HG03565 (cell line): ENCODE data around the gene IER5L.

ENCODE experiments used
- ATAC-seq: cut with Tn5 transposase; IDR thresholded peaks from one replicate; pipeline ENCODE4 v1.9.1; 2021; ENCODE audit warnings: mild to moderate bottlenecking, moderate library complexity; ENCODE audit not compliant: unreplicated experiment

IER5L gene

DNA sequence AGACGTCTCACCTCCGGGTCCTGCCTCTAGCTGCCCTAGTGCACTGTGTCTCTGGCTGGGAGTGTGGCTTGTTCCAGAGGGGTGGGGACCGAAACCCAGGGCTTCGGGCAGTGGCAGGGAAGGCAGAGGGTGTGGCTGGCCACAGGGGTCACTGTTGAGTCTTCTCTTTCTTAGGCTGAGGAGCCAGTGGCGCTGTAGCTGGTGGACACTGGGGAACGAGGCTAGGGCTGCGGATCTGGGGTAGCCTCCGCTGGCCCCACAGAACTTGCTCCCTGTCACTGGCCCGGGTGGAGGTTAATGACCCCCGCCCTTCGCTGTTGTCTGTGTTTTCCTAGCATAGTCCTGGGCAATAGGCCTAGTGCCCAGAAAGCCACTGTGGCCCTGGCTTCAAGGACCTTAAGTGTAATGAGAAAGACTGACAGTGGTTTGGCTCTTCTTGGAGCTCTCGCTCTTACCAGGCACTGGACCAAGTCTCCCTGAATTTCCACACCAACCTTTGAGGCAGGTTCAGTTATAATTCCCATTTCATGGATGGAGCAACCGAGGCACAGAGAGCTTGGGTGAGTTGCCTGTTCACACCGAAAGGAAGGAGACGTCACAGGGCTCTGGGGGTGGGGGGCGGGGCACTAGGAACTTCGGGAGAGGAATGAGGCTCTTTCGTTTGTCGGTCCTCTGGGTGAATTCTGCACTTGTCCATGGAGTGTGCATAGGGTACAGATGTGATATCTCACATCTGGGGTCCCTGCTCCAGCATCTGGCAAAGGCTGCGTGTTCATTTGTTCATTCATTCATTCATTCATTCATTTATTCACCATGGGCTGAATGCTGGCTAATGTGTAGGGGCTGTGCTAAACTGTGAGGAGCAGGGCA, 4.8 kb upstream of the IER5L start:
- no peak for ATAC-seq

DNA sequence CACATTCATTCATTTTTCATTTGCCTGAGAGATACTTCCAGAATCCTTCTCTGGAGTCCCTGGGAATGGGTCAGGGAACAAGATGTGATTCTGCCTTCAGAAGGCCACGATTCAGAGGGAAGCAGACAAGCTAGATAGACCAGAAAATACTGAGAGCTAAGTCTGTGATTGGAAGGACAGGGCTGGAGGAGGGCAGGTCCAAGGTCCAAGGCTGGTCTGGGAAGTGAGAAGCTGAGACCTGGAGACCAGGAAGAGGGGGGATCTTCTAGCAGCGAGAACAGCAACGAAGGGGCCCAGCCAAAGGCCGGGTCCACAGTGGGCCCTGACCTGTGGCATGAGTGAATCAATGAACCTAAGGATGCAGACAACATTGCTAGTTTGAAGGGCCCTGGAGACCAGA, 4.1 kb upstream of the IER5L start:
- no peak for ATAC-seq

DNA sequence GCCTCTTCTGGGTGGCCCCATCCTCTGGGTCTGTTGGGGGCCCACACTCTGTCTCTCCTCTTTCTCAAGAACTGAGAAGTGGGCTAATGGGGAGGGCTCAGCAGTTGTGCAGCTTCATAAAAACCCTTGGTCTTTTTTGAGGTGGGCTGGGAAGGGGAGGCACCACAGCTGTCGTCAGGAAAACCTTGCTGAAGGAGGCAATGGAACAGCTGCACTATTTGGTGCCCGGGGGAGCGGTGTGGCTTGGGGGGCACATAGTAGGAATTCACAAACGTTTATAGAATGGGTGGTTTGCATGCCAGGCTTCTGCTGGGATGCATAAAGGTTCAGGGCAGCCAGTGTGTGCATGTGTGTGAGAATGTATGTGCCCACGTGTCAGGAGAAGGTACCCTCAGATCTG, 3.2 kb upstream of the IER5L start:
- no peak for ATAC-seq

DNA sequence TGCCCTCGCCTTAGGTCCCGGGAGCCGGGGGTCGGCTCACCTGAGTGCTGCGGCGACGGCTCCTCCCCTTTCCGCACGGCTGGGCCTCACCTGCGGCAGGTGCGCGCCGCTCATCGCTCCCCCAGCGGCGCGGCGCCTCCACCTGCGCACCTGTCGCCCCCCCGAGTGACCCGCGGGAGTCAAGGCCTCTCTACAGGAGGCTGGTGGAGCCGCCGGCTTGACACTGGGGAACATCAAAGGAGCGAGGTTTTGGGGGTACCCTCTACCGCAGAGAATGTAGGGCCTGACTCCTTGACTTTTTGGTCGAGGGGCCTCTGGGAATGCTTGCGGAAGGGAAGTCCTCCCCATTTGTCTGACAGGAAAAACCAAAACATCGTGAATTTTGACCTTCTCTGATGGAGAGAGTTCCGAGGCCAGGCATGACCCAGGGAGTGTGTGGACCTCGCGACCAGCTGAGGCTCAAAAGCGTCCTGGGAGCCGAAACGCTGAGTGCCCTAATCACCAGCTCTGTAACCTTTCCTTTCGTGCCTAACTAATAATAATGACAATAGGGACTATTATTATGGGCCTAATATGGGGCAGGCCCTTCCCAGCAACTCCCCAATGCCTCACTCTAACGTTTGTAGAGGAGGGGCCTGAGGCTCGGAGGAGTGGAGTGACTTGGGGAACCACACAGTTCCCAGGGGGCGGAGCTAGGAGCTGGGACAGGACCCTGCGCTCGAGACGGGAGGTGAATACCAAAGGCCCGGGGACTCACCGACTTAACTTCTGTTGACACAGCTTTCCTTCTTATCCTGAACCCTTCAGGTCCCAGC, 714 bp upstream of the IER5L start:
- no peak for ATAC-seq

DNA sequence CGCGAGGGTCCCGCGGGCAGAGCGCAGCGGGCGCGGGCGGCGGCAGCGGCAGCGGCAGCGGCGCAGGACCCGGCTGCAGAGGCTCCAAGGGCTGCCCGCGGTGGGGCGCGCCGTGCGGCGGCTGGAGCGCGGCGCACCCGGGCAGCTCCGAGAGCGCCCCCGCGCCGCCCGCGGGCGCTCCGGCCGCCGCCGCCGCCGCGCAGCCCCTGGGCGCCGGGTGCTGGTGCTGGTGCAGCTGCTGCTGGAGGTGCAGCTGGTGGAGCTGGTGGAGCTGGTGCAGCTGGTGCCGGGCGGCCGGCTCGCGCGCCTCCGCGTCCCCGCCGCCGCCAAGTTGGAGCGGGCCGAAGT, 644 bp downstream of the IER5L start:
- no peak for ATAC-seq

DNA sequence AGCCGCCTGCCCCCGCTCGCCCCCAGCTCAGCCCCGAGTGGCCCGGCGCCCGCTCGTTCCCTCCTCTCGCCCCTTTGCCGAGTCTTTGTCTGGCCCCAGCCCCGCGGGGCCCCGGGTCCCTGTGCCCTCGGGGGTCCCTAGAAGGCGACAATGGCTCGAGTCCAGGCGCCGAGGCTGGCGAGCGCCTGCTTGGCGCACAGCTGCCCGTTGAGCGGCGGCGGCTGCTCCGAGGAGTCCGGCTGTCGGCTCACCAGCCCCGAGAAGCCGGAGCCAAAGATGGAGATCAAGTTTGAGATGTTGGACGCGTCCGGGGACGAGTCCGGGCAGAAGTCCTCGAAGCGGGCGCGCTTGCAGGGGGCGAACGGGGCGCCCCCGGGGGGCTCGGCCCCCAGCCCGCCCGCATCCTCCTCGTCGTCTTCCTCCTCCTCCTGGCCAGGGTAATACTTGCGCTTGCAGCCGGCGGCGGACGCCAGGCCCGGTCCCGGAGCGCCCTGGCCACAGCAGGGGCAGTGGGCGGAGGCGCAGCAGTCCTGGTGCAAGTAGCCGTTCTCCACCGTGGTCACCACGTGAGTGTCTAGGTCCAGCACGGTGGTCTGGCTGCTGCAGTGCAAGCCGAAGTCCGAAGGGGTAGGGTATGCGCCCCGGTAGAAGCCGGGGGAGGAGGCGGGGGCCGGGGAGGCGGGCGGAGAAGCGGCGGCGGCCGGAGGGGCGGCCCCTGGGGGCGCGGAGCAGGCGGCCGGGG, 1.2 kb downstream of the IER5L start:
- ATAC-seq: no peak

DNA sequence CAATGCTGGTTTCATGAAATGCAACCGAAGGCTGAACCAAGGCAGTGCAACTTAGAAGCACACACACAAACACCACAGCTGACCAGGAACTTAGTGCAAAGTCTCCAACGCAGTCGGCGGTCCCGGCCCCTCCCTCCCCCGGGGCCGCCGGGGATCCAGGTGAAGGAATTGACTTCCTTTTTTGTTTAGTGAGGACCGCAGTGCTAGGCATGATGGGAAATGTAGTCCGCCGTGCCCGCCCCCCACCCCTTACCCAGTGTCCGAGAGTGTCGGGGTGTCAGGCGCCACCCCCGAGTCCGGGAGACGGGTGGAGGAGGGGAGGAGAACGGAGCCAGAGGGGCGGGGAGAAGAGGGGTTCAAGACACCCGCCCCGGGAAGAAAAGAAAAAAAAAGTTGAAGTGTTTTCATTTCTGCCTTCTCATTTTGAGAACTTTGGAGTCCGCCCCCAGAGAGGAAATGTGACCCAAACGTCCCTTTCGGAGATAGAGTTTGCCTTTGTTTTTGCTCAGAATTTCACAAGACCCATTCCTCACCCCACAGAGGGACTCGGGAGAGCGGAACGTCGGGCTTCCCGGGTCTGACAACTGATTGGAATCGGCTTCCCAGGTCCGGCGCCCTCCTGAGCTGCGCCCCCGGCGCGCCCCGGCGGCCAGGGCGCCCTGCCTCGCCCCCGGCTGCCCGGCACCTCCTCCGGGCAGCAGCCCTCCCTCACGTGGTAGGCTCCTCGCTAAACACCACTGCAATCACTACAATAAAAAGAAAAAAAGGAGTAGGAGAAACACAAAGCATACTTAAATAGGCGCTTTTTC, 2.0 kb downstream of the IER5L start:
- no peak for ATAC-seq

DNA sequence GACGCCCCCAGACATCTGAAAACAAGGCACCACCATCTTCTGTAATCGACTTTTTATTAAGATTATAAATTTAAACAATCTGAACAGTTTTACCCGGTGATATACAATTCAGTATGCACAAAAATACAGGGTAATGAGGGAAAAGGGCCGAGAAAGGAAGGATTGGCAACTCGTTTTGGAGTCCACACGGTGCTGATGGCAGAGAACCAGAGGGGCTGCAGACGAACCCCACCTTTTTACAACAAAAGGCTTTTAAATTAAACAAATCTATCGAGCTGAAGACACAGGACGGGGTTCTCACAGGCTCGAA, 2.6 kb downstream of the IER5L start:
- no peak for ATAC-seq

DNA sequence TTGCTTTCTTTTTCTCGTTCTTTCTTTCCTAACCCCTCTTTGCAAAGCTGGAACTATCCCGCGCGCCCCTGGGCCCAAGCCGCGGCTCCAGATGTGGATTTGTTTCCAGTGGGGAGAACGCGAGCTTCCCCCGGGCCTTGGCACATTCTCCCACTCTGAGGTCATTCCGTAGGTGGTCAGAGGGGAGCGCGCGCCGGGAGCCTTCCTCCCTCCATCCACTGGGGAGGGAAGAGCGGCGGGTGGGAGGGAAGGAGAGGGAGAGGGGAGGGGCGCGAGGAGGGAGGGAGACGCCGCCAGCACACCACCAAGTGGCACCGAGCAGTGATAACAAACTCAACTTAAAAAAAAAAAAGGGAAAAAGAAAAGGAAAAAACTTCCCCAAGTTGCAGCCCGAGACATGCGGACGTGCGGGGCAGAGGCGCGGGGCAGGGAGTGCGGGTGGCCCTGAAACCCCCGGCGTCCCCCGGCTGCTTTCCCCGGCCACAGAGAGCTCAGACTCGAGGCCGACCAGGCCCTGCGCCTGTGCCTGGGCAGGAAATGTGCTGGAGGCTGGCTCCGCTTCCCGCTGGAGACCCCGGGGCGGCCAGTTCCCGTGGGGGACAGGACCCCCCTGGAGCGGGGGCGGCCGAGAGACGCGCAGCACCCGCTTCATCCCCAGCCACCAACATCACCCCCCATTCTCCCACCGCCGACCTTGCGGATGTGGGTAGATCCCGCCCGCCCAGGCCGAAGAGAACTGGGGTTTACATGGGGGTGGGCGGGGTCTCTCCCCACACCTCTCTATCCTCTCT, 3.1 kb downstream of the IER5L start:
- no peak for ATAC-seq

DNA sequence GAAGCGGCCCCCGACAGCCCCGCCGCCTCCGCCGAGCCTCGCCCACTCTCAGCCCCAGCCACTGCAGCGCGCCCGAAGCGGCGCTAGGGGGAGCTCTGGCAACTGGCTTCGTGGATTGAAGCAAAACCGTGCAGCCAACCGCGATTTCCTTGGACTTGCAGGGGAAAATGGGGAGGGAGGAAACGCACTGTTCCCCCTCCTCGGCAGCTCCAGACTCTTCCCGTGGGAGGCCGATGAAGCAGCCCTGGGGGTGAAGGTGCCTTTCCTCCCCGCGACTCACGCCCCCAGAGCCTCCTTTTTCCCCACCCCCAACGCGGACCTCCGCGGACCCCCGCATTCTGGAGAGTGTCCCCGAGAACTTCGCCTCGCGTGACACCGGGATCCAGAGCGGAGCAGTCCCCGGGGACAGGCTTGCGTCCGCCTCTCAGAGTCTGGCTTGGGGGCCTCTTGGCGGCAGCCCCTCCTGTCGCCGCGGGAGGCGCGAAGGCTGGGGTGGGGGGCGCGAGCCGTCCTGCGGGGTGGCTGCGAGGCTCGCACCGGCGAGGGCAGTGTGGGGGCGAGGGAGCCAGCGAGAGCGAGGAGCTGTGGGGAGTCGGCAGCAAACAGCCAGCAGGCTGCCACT, 3.8 kb downstream of the IER5L start:
- no peak for ATAC-seq

DNA sequence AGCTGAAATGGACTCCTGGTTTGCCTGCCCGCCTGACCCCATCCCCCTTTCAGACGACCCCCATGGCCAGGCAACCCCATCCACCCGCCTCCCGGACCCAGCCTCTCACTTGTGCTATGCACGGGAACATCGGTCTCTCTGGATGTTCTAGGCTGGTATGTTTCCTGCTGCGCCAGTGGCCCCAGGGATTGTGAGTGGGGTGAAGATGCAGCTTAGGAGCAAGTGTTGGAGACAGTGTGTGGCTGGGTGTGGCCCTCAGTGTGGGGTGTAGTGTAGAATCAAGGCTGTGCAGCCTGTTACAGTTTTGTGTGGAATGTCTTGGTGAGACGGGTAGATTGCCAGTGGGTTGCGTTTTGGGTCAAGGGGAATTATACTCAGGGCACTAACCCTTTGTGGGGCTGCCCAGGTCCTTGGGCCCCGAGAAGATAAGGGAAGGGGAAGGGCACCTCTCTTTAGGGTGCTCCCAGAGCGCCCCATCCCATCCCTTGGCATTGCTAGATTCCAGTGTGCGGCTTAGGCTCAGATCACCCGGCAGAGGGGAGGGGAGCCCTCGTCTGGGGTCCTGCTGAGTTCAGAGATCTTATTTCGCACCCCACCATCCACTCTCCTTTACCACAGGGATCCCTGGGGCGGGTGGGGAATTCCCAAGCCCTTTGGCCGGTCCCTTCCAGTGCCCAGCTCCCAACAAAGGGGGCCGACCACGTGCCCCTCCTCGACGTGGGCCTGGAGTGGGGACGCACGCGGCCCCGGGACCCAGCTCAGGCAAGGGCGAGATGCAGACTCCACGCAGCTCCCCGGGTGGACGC, 4.6 kb downstream of the IER5L start:
- no peak for ATAC-seq

DNA sequence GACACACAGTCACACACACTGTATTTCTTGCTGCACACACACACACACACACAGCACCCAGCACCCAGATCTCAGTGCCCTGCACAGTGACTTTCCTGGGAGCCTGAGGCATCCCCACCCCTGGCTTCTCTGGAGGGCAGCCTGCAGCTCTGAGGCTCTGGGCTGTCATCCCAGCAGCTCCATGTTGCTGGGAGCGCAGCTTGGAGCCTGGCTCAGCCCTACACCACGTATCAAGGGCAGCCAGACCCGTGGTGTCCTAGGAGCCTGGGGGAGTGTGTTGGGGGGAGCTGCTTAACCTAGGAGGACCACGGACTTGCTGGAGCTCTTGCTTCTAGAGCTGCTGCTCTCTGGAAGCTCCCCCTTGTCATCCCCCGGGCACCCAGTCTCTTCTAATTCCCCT, 5.2 kb downstream of the IER5L start:
- no peak for ATAC-seq

DNA sequence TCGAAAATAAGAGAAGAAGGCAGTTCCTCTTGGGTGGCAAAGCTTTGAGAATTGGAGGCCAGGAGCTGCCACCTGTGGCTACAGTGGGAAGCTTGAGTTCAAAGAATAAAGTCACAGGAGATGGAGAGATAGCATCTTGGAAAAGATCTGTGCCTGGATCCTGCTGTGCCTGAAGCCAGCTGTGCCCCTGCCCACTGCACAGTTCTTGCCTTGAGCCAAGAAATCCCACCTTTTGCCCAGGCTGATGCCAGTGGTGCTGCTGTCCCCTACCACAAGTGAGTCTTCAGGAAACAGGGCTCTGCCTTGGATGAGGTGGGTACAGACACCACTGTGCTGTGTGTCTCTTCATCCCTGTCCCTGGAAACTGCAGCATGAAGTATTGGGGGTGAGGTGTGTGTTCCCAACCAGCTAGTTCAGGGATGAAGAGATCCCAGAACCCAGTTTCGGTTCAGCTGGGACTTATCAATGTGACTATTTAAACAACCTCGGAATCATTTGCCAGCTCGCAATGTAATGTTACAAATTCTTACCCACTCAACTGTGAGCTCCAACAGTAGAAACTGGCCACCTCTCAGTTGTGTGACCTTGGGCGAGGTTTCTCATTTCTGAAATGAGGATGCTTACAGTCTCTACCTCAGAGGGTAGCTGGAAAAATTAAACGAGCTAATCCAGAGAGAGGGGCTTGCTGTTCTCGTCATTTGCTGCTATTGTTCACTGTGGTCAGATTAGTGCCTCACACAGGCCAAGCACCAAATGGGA, 5.9 kb downstream of the IER5L start:
- ATAC-seq: no peak

DNA sequence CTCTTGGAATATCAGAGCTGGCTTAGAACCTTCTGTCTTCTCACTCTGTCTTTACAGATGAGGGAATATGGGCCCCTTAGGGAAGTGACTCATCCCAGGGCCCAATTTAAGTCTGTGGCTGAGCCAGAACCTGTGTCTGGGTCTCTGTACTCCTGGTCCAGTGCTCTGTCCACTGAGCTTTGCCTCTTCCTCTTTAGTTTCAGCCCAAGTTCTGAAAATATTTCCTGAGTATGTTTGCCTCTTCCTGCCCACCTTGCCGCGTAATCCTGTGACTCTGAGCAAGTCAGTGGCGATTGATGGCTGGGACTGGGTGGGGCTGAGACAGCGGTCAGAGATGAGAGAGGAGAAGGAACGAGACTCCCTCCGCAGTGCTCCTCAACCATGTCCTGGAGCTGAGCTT, 7.8 kb downstream of the IER5L start:
- ATAC-seq: no peak

DNA sequence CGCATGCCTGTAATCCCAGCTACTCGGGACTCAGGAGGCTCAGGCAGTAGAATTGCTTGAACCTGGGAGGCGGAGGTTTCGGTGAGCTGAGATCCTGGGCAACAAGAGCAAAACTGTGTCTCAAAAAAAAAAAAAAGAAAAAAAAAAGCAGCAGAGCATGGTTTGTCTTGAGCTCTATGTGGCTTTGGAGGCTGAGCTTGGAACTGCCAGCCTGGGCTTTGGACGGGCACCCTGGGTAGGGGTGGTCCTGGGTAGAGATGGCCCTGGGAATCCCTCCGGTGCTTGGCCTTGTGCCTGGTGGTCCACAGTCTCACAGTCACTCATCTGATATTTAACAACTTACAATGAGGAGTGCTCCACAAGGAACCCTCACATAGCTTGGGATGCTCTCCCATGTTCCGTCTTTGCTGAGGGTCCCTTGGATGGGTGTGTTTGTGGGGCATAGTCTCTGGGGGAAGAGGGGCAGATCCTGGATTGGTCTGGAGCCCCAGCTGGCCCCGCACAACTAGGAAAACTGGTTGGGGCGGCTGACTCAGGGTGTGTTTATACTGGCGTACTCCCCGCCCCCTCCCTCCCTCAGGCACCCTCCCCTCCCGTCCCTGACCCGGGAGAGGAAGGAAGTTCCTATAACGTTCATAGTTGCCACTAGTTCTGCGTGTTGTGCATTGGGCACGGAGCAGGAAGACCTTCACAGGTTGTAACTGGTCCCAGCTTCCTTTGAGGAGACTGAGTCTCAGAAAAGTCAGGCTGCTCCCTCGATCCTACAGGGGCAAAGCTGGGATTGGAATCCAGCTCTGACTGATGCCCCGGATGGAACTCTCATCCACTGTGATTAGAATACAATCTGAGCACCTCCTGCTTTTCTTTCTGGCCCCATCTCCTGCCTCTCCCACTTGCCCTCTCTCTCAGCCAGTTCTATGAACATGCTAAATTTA, 11.2 kb downstream of the IER5L start:
- ATAC-seq: no peak

DNA sequence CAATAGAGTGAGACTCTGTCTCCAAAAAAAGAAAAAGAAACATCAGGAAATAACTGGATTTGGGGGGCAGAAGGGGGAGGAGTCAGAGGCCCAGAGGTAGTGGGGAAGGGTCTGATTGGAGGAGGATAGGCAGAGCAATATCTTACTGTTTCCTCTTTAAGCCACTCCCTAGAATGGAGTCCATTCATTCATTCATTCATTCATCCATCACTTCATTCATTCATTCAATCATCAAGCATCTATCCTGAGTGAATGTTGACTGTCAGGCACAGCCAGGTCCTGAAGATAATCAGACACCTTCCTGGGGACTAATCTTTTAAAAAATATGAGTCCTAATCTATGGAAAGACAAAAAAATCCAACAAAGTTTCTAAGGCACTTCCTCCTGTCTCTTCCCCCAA, 12.9 kb downstream of the IER5L start:
- ATAC-seq: no peak

DNA sequence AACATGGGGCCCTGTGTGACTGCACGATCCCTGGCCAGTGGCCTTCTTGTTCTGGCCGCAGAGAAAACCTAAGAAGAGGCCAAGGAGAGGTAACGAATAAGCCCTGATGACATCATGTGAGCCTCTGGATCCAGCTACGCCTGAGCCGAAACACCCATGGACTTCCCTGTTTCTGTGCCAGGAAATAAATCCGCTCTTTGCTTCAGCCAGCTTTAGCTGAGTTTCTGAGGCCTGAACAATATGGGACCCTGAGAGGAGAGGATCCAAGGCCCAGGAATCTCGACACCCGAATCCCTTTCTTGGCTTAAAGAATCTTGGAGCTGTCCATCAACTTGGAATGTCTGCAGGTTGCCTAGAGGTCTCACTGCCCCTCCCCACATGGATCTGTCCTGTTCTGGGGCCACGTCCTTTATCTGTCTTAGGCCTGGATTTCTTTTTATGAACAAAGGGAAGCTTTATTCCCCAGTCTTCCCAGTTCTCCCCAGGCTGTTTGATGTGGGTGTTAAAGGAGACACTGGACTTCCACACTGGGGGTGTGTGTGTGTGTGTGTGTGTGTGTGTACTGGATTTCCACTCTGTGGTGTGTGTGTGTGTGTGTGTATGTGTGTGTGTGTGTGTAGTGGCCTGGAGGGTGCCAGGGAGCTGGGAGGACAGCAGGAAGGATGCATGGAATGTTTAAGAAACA, 13.7 kb downstream of the IER5L start:
- no peak for ATAC-seq
